Renal pelvis (tissue), 12 donors: ENCODE measurements around the gene RPL15. TPM values are rescaled to one million over a fixed set of nuclear protein-coding genes. Genes with fewer than 3 reads are reported as not detected.
A peak's percentile ranks its signal among the peaks of the same experiment; 100 is the strongest.
"Not testable (repeated sequence)": the region's sequence is repeated elsewhere in the genome, so short reads cannot be mapped to it uniquely, and the experiment has no call there.

Experiments
- DNase-seq: peaks from one replicate; pipeline ENCODE4 v3.0.0-alpha.2; 2013
- long read RNA-seq, 16 experiments: transcript quantifications; one replicate each; lab custom pipeline, GENCODE V29; 2026
- polyA plus RNA-seq, 3 donors: library from polyadenylated mRNA; unstranded; fragments of 120-200 nt; gene quantifications; one replicate each; pipeline ENCODE4 v1.2.1, GENCODE V29; 2013; ENCODE audit not compliant: insufficient read length in 3 of 3

RPL15 gene
- 1,000 to 10,000 TPM; 1,937 to 2,361 (median 2,318) TPM for polyA plus RNA-seq
- long read RNA-seq, donor 1, transcript RPL15-212 (2 exons, 1,785 nt) = minor isoform, 25 of 1,418 reads
- long read RNA-seq, donor 1, transcript RPL15-202 (3 exons, 820 nt) = minor isoform, 200 of 1,418 reads
- long read RNA-seq, donor 1, transcript RPL15-201 (4 exons, 2,730 nt) = major isoform, 1,010 of 1,418 reads
- long read RNA-seq, donor 1, transcript RPL15-208 (4 exons, 1,063 nt) = minor isoform, 117 of 1,418 reads
- long read RNA-seq, donor 1, partial matches to known transcripts = 18 of 1,418 reads
- long read RNA-seq, donor 1, other reads (novel, unspliced or antisense) = 23 of 1,418 reads
- long read RNA-seq, donor 2, transcript RPL15-202 (3 exons, 820 nt) = minor isoform, 183 of 1,894 reads
- long read RNA-seq, donor 2, transcript RPL15-212 (2 exons, 1,785 nt) = minor isoform, 25 of 1,894 reads
- long read RNA-seq, donor 2, transcript RPL15-201 (4 exons, 2,730 nt) = major isoform, 1,382 of 1,894 reads
- long read RNA-seq, donor 2, transcript RPL15-208 (4 exons, 1,063 nt) = minor isoform, 171 of 1,894 reads
- long read RNA-seq, donor 2, partial matches to known transcripts = 53 of 1,894 reads
- long read RNA-seq, donor 2, other reads (novel, unspliced or antisense) = 32 of 1,894 reads
- long read RNA-seq, donor 3, transcript RPL15-201 (4 exons, 2,730 nt) = major isoform, 930 of 1,373 reads
- long read RNA-seq, donor 3, transcript RPL15-202 (3 exons, 820 nt) = minor isoform, 184 of 1,373 reads
- long read RNA-seq, donor 3, transcript RPL15-212 (2 exons, 1,785 nt) = minor isoform, 47 of 1,373 reads
- long read RNA-seq, donor 3, transcript RPL15-208 (4 exons, 1,063 nt) = minor isoform, 136 of 1,373 reads
- long read RNA-seq, donor 3, partial matches to known transcripts = 30 of 1,373 reads
- long read RNA-seq, donor 3, other reads (novel, unspliced or antisense) = 23 of 1,373 reads
- long read RNA-seq, donor 4, transcript RPL15-212 (2 exons, 1,785 nt) = minor isoform, 46 of 1,705 reads
- long read RNA-seq, donor 4, transcript RPL15-202 (3 exons, 820 nt) = minor isoform, 195 of 1,705 reads
- long read RNA-seq, donor 4, transcript RPL15-208 (4 exons, 1,063 nt) = minor isoform, 139 of 1,705 reads
- long read RNA-seq, donor 4, transcript RPL15-201 (4 exons, 2,730 nt) = major isoform, 1,244 of 1,705 reads
- long read RNA-seq, donor 4, partial matches to known transcripts = 20 of 1,705 reads
- long read RNA-seq, donor 4, other reads (novel, unspliced or antisense) = 16 of 1,705 reads
- long read RNA-seq, donor 5, transcript RPL15-215 (4 exons, 824 nt) = minor isoform, 12 of 860 reads
- long read RNA-seq, donor 5, transcript RPL15-202 (3 exons, 820 nt) = minor isoform, 92 of 860 reads
- long read RNA-seq, donor 5, transcript RPL15-208 (4 exons, 1,063 nt) = minor isoform, 57 of 860 reads
- long read RNA-seq, donor 5, transcript RPL15-201 (4 exons, 2,730 nt) = major isoform, 570 of 860 reads
- long read RNA-seq, donor 5, partial matches to known transcripts = 102 of 860 reads
- long read RNA-seq, donor 5, other reads (novel, unspliced or antisense) = 9 of 860 reads
- long read RNA-seq, donor 6, transcript RPL15-208 (4 exons, 1,063 nt) = minor isoform, 115 of 1,633 reads
- long read RNA-seq, donor 6, transcript RPL15-212 (2 exons, 1,785 nt) = minor isoform, 25 of 1,633 reads
- long read RNA-seq, donor 6, transcript RPL15-201 (4 exons, 2,730 nt) = major isoform, 1,059 of 1,633 reads
- long read RNA-seq, donor 6, transcript RPL15-202 (3 exons, 820 nt) = minor isoform, 144 of 1,633 reads
- long read RNA-seq, donor 6, partial matches to known transcripts = 231 of 1,633 reads
- long read RNA-seq, donor 6, other reads (novel, unspliced or antisense) = 20 of 1,633 reads
- long read RNA-seq, donor 7, transcript RPL15-212 (2 exons, 1,785 nt) = minor isoform, 45 of 1,634 reads
- long read RNA-seq, donor 7, transcript RPL15-208 (4 exons, 1,063 nt) = minor isoform, 136 of 1,634 reads
- long read RNA-seq, donor 7, transcript RPL15-201 (4 exons, 2,730 nt) = major isoform, 1,178 of 1,634 reads
- long read RNA-seq, donor 7, transcript RPL15-202 (3 exons, 820 nt) = minor isoform, 216 of 1,634 reads
- long read RNA-seq, donor 7, partial matches to known transcripts = 21 of 1,634 reads
- long read RNA-seq, donor 7, other reads (novel, unspliced or antisense) = 13 of 1,634 reads
- long read RNA-seq, donor 8, transcript RPL15-201 (4 exons, 2,730 nt) = major isoform, 511 of 875 reads
- long read RNA-seq, donor 8, transcript RPL15-202 (3 exons, 820 nt) = minor isoform, 112 of 875 reads
- long read RNA-seq, donor 8, transcript RPL15-212 (2 exons, 1,785 nt) = minor isoform, 27 of 875 reads
- long read RNA-seq, donor 8, transcript RPL15-208 (4 exons, 1,063 nt) = minor isoform, 59 of 875 reads
- long read RNA-seq, donor 8, partial matches to known transcripts = 142 of 875 reads
- long read RNA-seq, donor 8, other reads (novel, unspliced or antisense) = 10 of 875 reads
- long read RNA-seq, donor 9, transcript RPL15-212 (2 exons, 1,785 nt) = minor isoform, 43 of 1,801 reads
- long read RNA-seq, donor 9, transcript RPL15-201 (4 exons, 2,730 nt) = major isoform, 1,296 of 1,801 reads
- long read RNA-seq, donor 9, transcript RPL15-208 (4 exons, 1,063 nt) = minor isoform, 179 of 1,801 reads
- long read RNA-seq, donor 9, transcript RPL15-202 (3 exons, 820 nt) = minor isoform, 205 of 1,801 reads
- long read RNA-seq, donor 9, partial matches to known transcripts = 21 of 1,801 reads
- long read RNA-seq, donor 9, other reads (novel, unspliced or antisense) = 31 of 1,801 reads
- long read RNA-seq, donor 10, transcript RPL15-212 (2 exons, 1,785 nt) = minor isoform, 35 of 1,289 reads
- long read RNA-seq, donor 10, transcript RPL15-208 (4 exons, 1,063 nt) = minor isoform, 134 of 1,289 reads
- long read RNA-seq, donor 10, transcript RPL15-201 (4 exons, 2,730 nt) = major isoform, 882 of 1,289 reads
- long read RNA-seq, donor 10, transcript RPL15-202 (3 exons, 820 nt) = minor isoform, 182 of 1,289 reads
- long read RNA-seq, donor 10, partial matches to known transcripts = 14 of 1,289 reads
- long read RNA-seq, donor 10, other reads (novel, unspliced or antisense) = 13 of 1,289 reads
- long read RNA-seq, donor 11, transcript RPL15-212 (2 exons, 1,785 nt) = minor isoform, 21 of 989 reads
- long read RNA-seq, donor 11, transcript RPL15-208 (4 exons, 1,063 nt) = minor isoform, 84 of 989 reads
- long read RNA-seq, donor 11, transcript RPL15-202 (3 exons, 820 nt) = minor isoform, 135 of 989 reads
- long read RNA-seq, donor 11, transcript RPL15-201 (4 exons, 2,730 nt) = major isoform, 699 of 989 reads
- long read RNA-seq, donor 11, partial matches to known transcripts = 18 of 989 reads
- long read RNA-seq, donor 11, other reads (novel, unspliced or antisense) = 12 of 989 reads
- long read RNA-seq, donor 12, transcript RPL15-202 (3 exons, 820 nt) = minor isoform, 261 of 1,968 reads
- long read RNA-seq, donor 12, transcript RPL15-212 (2 exons, 1,785 nt) = minor isoform, 37 of 1,968 reads
- long read RNA-seq, donor 12, transcript RPL15-201 (4 exons, 2,730 nt) = major isoform, 1,392 of 1,968 reads
- long read RNA-seq, donor 12, transcript RPL15-208 (4 exons, 1,063 nt) = minor isoform, 167 of 1,968 reads
- long read RNA-seq, donor 12, partial matches to known transcripts = 49 of 1,968 reads
- long read RNA-seq, donor 12, other reads (novel, unspliced or antisense) = 10 of 1,968 reads
- long read RNA-seq, donor 13, transcript RPL15-202 (3 exons, 820 nt) = minor isoform, 91 of 740 reads
- long read RNA-seq, donor 13, transcript RPL15-201 (4 exons, 2,730 nt) = major isoform, 528 of 740 reads
- long read RNA-seq, donor 13, transcript RPL15-208 (4 exons, 1,063 nt) = minor isoform, 83 of 740 reads
- long read RNA-seq, donor 13, transcript RPL15-212 (2 exons, 1,785 nt) = minor isoform, 28 of 740 reads
- long read RNA-seq, donor 13, partial matches to known transcripts = 0 of 740 reads
- long read RNA-seq, donor 13, other reads (novel, unspliced or antisense) = 0 of 740 reads
- long read RNA-seq, donor 14 = 0 reads
- long read RNA-seq, donor 15, transcript RPL15-212 (2 exons, 1,785 nt) = minor isoform, 48 of 2,009 reads
- long read RNA-seq, donor 15, transcript RPL15-201 (4 exons, 2,730 nt) = major isoform, 1,473 of 2,009 reads
- long read RNA-seq, donor 15, transcript RPL15-208 (4 exons, 1,063 nt) = minor isoform, 158 of 2,009 reads
- long read RNA-seq, donor 15, transcript RPL15-202 (3 exons, 820 nt) = minor isoform, 221 of 2,009 reads
- long read RNA-seq, donor 15, partial matches to known transcripts = 35 of 2,009 reads
- long read RNA-seq, donor 15, other reads (novel, unspliced or antisense) = 32 of 2,009 reads
- long read RNA-seq, donor 16, transcript RPL15-202 (3 exons, 820 nt) = minor isoform, 208 of 1,640 reads
- long read RNA-seq, donor 16, transcript RPL15-212 (2 exons, 1,785 nt) = minor isoform, 58 of 1,640 reads
- long read RNA-seq, donor 16, transcript RPL15-201 (4 exons, 2,730 nt) = major isoform, 1,168 of 1,640 reads
- long read RNA-seq, donor 16, transcript RPL15-208 (4 exons, 1,063 nt) = minor isoform, 154 of 1,640 reads
- long read RNA-seq, donor 16, partial matches to known transcripts = 6 of 1,640 reads
- long read RNA-seq, donor 16, other reads (novel, unspliced or antisense) = 19 of 1,640 reads

DNA sequence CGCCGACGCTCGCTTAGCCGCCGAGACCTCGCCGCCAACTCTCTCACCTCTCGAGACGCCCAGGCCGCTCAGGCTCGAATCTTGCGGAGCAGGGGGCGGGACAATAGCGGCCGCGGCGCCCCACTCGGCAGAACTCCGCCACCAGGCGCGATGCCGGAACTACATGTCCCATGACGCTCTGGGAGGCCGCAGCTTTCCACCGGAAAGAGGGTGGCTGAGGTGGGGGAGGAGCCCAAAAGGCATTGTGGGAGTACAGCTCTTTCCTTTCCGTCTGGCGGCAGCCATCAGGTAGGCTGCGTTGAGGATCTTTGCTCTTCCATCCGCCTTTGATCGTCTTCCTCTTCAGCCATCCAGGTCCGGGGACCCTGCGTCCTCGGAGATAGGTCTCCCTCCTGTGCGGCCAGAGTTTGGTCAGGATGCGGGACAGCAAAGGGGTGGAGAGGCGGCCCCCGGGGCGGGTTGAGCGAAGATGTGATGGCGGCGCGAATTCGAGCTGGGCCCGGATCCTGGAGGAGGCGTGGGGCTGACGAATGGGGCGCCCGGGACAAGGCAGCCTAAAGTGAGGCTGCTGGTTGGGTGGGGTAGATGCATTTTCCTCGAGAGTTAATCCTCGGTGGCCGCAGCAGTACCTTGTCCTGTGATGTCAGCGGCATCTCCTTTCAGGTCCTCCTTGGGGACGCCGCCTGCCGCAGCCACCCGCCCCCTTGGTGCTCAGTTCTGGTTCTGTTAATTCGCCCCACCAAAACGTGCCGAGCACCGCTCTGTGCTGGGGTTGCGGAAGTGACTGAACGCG is at the start of gene RPL15, which contains the start of gene NKIRAS1:
Gene RPL15 (plus strand): TSS at position 247 of the 793 bp plus-strand sequence. CDS start 728 bp downstream, outside the sequence.
Gene NKIRAS1 (minus strand): TSS at position 105 of the 793 bp plus-strand sequence. CDS start 6,086 bp downstream, outside the sequence.
- DNase-seq = peak; percentile 97

DNA sequence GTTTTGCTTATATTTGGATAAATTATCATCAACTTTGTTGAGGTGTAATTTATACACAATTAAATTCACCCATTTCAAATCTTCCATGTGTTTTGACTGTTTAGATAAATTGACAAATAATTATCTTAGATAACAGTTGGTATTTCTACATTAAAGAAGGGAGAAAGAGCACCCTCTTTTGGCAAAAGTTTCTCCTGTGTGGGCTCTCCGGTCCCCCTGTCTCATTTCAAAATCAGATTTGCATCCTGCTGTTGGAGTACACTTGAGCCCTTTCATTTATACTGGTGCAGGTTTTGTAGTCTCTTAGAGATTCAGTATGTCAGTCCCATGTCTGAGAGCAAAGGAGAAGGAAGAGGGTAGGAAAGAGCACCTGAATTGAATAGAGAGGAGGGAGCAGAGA is 49.5 kb upstream of the RPL15 start:
- DNase-seq = no peak

DNA sequence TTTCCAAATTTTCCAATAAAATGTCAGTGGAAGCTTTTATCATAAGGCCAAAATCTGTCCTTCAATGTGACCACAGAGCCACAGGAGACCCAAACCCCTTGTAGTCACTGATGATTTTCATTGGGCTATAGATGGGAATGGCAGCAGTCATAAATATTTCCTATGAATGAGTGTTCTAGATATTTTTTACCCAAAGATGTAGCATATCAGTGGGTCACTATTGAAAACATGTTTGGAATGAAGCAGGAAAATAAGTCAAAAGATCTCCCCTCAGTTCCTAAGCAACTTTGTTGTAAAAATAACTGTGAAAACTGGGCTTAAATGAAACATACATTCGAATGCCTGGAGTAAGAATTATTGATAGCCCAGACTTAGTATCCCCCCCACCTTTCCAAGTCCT is 49.1 kb upstream of the RPL15 start:
- DNase-seq = no peak

DNA sequence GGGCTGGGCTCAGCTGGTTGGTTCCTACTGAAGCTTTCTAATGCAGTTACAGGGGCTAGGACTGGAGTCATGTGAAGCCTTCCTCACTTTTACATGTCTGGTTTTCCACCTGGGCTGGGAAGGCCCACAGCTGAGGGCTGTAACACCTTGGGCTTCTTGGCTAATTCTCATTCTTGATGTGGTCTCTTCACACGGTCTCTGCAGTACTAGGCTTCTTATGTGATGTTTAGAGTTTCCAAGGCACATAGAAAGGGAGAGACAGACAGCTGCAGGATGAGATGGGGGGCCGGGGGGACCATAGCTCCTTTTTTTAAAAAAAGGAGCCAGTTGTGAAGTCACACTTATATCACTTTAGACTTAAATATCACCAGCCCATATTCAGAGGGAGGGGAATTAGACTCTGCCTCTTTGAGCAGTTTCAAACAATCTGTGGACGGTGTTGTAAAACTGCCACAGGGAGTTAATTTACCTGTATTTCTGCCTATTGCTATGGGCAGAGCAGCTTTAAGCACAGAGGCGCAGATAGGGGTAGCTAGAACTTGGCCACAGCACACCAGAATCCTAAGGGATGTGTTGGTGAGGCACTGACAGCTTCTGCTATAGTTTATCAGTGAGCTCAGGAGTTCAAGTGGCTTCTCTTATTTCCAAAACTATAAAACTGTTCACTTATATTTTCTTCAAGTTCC is 46.8 kb upstream of the RPL15 start:
- DNase-seq = peak; percentile 49

DNA sequence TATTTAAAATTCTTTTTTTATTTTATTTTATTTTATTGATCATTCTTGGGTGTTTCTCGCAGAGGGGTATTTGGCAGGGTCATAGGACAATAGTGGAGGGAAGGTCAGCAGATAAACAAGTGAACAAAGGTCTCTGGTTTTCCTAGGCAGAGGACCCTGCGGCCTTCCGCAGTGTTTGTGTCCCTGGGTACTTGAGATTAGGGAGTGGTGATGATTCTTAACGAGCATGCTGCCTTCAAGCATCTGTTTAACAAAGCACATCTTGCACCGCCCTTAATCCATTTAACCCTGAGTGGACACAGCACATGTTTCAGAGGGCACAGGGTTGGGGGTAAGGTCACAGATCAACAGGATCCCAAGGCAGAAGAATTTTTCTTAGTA is 46.3 kb upstream of the RPL15 start:
- not testable (repeated sequence) for DNase-seq

DNA sequence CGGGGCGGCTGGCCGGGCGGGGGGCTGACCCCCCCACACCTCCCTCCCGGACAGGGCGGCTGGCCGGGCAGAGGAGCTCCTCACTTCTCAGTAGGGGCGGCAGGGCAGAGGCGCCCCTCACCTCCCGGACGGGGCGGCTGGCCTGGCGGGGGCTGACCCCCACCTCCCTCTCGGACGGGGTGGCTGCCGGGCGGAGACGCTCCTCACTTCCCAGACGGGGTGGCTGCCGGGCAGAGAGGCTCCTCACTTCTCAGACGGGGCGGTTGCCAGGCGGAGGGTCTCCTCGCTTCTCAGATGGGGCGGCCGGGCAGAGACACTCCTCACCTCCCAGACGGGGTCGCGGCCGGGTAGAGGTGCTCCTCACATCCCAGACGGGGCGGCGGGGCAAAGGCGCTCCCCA is 45.6 kb upstream of the RPL15 start:
- not testable (repeated sequence) for DNase-seq

DNA sequence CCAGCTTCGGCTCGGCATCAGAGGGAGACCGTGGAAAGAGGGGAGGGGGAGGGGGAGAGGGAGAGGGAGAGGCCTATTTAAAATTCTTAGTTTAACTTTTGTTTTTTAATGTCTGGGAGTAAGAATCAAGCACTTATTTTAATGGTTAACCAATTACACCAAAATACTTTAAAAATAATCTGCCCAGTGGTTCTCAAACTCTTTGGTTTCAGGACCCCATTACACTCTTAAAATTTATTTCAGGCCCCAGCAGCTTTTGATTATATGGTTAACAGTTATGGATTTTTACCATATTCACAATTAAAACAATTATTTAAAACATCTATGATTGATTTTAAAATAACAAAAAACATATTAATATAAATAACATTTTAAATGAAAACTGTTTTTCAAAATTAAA is 44.6 kb upstream of the RPL15 start:
- DNase-seq = no peak

DNA sequence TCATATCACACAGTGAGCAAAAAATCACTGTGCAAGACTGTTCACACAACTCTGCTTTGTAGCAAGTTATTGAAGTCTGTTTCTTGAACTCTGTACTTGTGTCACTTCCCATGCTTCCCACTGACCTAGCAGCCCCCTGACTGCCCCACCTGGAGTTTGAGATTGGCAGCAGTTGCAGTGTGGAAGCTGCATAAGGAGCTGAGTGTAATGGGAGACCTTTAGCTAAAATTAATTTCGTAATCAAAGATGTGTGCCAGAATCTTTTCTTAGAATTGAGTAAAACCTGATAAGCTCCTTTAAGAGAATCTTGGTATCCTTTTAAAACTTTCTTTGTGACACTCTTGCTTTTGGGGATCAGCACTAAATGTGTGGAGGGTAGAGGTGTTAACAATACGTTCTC is 43.0 kb upstream of the RPL15 start:
- no peak for DNase-seq

DNA sequence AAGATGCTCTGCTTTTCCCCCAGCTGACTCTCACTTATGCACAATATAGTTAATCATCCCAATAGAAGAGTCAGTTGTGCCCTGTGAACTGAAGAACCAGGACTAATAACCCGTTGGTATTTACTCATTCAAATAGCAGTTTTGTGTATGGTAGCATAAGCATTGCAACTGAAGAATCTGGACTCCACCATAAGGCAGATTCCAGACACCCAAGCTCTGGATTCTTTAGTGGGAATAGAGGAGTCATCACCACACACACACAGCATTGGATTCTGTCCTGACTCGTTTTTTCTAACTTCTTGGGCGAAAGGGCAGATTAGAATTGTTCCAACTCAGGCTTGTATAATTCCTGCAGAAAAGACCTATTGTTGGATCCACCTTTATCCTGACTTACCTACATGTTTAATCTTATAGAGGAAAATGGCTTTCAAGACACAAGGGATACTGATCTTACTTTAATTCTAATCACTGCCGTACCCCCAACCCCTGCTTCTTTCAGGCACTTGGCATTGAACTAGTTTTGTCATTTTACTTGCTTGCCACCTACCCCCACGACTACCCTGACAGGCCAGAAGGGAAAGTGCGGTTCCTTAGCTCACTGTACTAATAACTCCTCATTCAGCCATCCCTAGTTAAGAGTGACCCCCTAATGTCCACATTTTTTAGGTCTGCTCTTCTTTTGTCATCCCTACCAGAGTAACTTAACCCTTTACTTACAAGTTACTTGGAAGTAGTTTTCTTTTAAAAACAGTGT is 42.4 kb upstream of the RPL15 start:
- no peak for DNase-seq

DNA sequence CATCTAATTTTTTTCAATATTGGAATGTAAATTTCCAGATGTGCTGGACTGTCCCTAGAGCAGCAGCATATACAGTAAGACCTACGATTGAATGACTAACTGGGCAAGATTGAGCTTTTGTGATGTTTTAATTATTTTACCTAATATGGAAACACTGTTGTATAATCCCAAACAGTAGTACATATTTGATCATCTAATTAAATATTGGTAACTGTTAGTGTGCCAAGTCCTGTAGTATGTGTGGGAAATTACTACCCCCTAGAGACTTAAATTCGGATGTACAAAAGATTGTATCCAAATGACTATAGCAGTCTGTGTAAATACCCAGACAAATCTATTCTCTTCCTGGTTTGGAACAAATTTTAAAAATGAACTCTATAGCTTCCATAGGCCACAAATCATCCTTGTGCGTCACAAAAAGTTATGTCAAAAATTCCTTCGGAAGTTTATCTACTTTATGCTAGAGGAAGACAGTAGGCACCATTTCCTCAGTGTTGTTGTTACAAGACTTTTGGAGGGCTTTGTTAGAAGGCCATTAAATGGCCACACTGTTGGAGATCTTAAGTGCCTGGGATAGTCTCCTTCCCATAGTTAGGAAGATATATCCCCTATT is 41.7 kb upstream of the RPL15 start:
- DNase-seq = no peak

DNA sequence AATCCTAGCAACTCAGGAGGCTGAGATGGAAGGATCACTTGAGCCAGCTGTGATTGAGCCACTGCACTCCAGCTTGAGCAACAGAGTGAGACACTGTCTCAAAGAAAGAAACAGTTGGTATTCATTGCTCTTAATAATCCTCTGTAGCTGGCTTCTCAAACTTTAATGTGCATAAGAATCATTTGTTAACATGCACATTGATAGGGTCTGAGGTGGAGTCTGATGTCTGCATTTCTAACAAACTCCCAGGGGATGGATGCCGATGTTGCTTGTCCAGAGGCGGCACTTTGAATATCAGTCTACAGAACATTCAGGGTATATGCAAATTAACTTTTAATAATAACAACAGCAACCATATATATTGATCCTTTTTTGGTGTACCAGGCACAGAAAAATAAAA is 40.0 kb upstream of the RPL15 start:
- DNase-seq = no peak
